Spleen (tissue), 11 donors: Measurements from ENCODE around the gene CDAN1. TPM values are rescaled to one million over a fixed set of nuclear protein-coding genes. Genes with fewer than 3 reads are reported as not detected.
"Not testable (repeated sequence)": the region's sequence is repeated elsewhere in the genome, so short reads cannot be mapped to it uniquely, and the experiment has no call there.

ENCODE experiments used
- DNase-seq: peaks from one replicate; pipeline ENCODE4 v3.0.0-alpha.2; 2020
- H3K27ac ChIP-seq, 8 donors: fragments of 200-600 bp; sonication (generic) in 7 of 8; 1 replicate in 4 of 8; 2 replicates in 4 of 8; pipeline versions ENCODE4 v1.5.0 to v1.8.0; 2016 to 2021; ENCODE audit warnings: inconsistent platforms in 4 of 8, mild to moderate bottlenecking in 4 of 8, moderate library complexity in 1 of 8
- H3K27me3 ChIP-seq, 7 donors: fragments of 200-600 bp; sonication (generic) in 6 of 7; replicated peaks in 1 of 7; 1 replicate in 4 of 7; 2 replicates in 3 of 7; pipeline versions ENCODE4 v1.5.0 to v1.8.0; 2016 to 2021; ENCODE audit warnings: inconsistent platforms in 3 of 7, mild to moderate bottlenecking in 1 of 7
- H3K36me3 ChIP-seq, 6 donors: fragments of 200-600 bp; sonication (generic) in 5 of 6; 1 replicate in 4 of 6; 2 replicates in 2 of 6; pipeline versions ENCODE4 v1.5.0 to v1.8.0; 2016 to 2021; ENCODE audit warnings: inconsistent platforms in 2 of 6
- H3K4me1 ChIP-seq, 6 donors: fragments of 200-600 bp; sonication (generic) in 5 of 6; 1 replicate in 3 of 6; 2 replicates in 3 of 6; pipeline versions ENCODE4 v1.5.0 to v1.8.0; 2016 to 2021; ENCODE audit warnings: inconsistent platforms in 3 of 6
- H3K4me3 ChIP-seq, 8 donors: fragments of 200-600 bp; sonication (generic) in 7 of 8; 1 replicate in 4 of 8; 2 replicates in 4 of 8; pipeline versions ENCODE4 v1.5.0 to v1.8.0; 2016 to 2021; ENCODE audit warnings: inconsistent platforms in 4 of 8, mild to moderate bottlenecking in 4 of 8, moderate library complexity in 2 of 8
- H3K9me3 ChIP-seq, 8 donors: fragments of 200-600 bp; sonication (generic) in 7 of 8; 1 replicate in 4 of 8; 2 replicates in 4 of 8; pipeline versions ENCODE4 v1.5.0 to v1.8.0; 2016 to 2021; ENCODE audit warnings: inconsistent platforms in 4 of 8
- POLR2A ChIP-seq, 3 donors: fragments of 450-650 bp; IDR thresholded peaks; one replicate each; pipeline ENCODE4 v1.5.1; 2017; ENCODE audit warnings: antibody characterized with exemption in 3 of 3, mild to moderate bottlenecking in 1 of 3
- POLR2AphosphoS5 ChIP-seq, 3 donors: sonication (generic); formaldehyde crosslinking; IDR thresholded peaks; one replicate each; pipeline ENCODE4 v1.5.1; 2017; ENCODE audit warnings: antibody characterized with exemption in 3 of 3
- WGBS, 5 donors: extraction: QIAGEN DNeasy Blood & Tissue Kit in 3 of 5; methylation state at CpG; one replicate each; pipeline versions ENCODE4 v1.1.5 to v1.1.7; 2013 to 2018; 5-methylcytosine and 5-hydroxymethylcytosine counted together
- intact Hi-C: fragments of 100-400 bp; cut with DNase I; formaldehyde crosslinking; loops from one replicate; pipeline ENCODE4 v1.15.0; 2023; ENCODE audit warnings: low total_unique reads
- polyA plus RNA-seq, 3 donors: library from polyadenylated mRNA; stranded (reverse); fragments of 200-250 nt; gene quantifications; one replicate each; pipeline ENCODE4 v1.2.1, GENCODE V29; 2013
- total RNA-seq, 7 donors: library from RNA; depleted of rRNA in 3 of 7; stranded (reverse); fragments of >200 nt in 3 of 7; fragmentation: NEBNext Ultra II Directional in 4 of 7; extraction: Animal tissue kit (Norgen Biotek cat#: 25700) in 4 of 7; gene quantifications; one replicate each; pipeline versions ENCODE4 v1.1.0 to v1.2.1, GENCODE V29; 2016 to 2021
- TF ChIP-seq, protein P1 (sequence below), 11 experiments: fragments of 200-600 bp in 7 of 11; fragments of 450-650 bp in 4 of 11; sonication (generic) in 4 of 11; IDR thresholded peaks in 8 of 11; conservative IDR thresholded peaks in 3 of 11; 1 replicate in 7 of 11; 2 replicates in 4 of 11; pipeline versions ENCODE4 v1.4.0 to v1.8.0; 2016 to 2021; ENCODE audit warnings: antibody characterized with exemption in 11 of 11, inconsistent platforms in 4 of 11, mild to moderate bottlenecking in 1 of 11
- donor health status: healthy with polysubstance abuse.
- donor health status: DM: no; HTN: no; CAD: no; lungs with moderate emphysema.
- donor health status: DM: no; HTN: no; CAD: no.
- donor health status: Bipolar disorder and iron deficiency.
- donor health status: healthy.
- donor health status: DM: no; HTN: no; CAD: no.
- donor health status: DM: yes; HTN: yes; CAD: no.

The CDAN1 gene
- total and polyA plus RNA-seq, 10 donors, result 7.5 to 21.6 (median 14.4) TPM

DNA sequence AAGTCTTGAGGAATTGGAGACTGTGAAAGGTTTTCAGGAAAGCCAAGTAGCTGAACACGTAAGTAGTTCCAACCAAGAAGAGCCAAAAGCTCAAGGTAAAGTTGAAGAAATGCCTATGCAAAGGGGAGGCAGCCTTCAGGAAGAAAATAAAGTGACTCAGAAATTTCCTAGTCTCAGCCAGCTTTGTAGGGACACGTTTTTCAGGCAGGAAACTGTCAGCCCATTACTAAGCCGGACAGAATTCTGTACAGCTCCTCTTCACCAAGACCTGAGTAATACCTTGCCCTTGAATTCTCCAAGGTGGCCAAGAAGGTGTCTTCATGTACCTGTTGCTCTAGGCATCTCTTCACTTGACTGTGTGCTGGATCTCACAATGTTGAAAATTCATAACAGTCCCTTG is 48.6 kb downstream of the CDAN1 start:
- DNase-seq, result no peak
- Histone ChIP-seq H3K9me3 (no peaks in the 10 kb centered on the region), H3K36me3 (peaks cover 0 to 93% (median 19%) of the 10 kb centered on the region in 6 donors), H3K4me1 (no peaks in the 10 kb centered on the region), H3K4me3 (no peak overlapping the region), H3K27me3 (no peaks in the 10 kb centered on the region), H3K27ac (no peak overlapping the region)
- 82 to 88% (median 84%) methylated on average over 3 of the region's 3 CpGs for WGBS, 5 donors
- intact Hi-C loops, result no loop called here
- TF ChIP-seq POLR2AphosphoS5 (IDR thresholded peaks at IDR 0.05), result no peak
- TF ChIP-seq, protein P1, sequence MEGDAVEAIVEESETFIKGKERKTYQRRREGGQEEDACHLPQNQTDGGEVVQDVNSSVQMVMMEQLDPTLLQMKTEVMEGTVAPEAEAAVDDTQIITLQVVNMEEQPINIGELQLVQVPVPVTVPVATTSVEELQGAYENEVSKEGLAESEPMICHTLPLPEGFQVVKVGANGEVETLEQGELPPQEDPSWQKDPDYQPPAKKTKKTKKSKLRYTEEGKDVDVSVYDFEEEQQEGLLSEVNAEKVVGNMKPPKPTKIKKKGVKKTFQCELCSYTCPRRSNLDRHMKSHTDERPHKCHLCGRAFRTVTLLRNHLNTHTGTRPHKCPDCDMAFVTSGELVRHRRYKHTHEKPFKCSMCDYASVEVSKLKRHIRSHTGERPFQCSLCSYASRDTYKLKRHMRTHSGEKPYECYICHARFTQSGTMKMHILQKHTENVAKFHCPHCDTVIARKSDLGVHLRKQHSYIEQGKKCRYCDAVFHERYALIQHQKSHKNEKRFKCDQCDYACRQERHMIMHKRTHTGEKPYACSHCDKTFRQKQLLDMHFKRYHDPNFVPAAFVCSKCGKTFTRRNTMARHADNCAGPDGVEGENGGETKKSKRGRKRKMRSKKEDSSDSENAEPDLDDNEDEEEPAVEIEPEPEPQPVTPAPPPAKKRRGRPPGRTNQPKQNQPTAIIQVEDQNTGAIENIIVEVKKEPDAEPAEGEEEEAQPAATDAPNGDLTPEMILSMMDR (IDR thresholded peaks at IDR 0.05 in 8 of 11, conservative IDR thresholded peaks at IDR 0.05 in 3 of 11), result no peak
- TF ChIP-seq POLR2A (IDR thresholded peaks at IDR 0.05), result no peak

DNA sequence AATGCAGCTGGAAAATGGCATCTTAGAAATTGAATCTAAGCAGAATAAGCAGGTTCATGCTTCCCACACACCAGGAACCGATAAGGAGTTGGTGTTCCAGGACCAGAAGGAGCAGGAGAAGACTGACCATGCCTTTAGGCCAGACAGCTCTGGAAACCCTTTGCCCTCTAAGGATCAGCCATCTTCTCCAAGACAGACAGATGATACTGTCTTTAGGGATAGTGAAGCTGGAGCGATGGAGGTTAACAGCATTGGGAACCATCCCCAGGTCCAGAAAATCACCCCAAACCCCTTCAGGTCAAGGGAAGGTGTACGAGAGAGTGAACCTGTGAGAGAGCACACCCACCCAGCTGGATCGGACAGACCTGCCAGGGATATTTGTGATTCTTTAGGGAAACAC is 49.2 kb downstream of the CDAN1 start:
- H3K36me3 ChIP-seq, result peaks cover 0 to 93% (median 23%) of the 10 kb centered on the region in 6 donors

DNA sequence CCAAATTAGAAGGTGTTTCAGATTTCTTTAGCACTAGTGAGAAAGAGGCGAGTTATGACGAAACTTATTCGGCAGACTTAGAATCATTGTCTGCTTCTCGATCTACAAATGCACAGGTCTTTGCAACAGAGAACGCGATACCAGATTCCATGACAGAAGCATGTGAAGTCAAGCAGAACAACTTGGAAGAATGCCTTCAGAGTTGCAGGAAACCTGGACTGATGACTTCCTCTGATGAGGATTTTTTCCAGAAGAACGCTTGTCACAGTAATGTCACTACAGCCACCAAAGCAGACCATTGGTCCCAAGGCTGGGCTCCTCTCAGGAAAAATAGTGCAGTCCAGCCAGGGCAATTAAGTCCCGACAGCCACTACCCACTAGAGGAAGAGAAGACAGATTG is 50.6 kb downstream of the CDAN1 start:
- intact Hi-C loops, result no loop called here
- Histone ChIP-seq H3K4me1 (no peaks in the 10 kb centered on the region), H3K4me3 (no peak overlapping the region), H3K27ac (no peak overlapping the region), H3K27me3 (no peaks in the 10 kb centered on the region), H3K36me3 (peaks cover 0 to 93% (median 37%) of the 10 kb centered on the region in 6 donors), H3K9me3 (no peaks in the 10 kb centered on the region)
- DNase-seq, result no peak
- WGBS, 5 donors, result 91 to 98% (median 95%) methylated on average over 8 of the region's 8 CpGs
- TF ChIP-seq POLR2A (IDR thresholded peaks at IDR 0.05), result no peak
- no peak for TF ChIP-seq POLR2AphosphoS5 (IDR thresholded peaks at IDR 0.05)
- TF ChIP-seq, protein P1 (IDR thresholded peaks at IDR 0.05 in 8 of 11, conservative IDR thresholded peaks at IDR 0.05 in 3 of 11), result no peak

More for the DNA sequence above, 49.2 kb downstream of the CDAN1 start:
- TF ChIP-seq POLR2AphosphoS5 (IDR thresholded peaks at IDR 0.05) (no peak), POLR2A (IDR thresholded peaks at IDR 0.05) (no peak)
- TF ChIP-seq, protein P1 (IDR thresholded peaks at IDR 0.05 in 8 of 11, conservative IDR thresholded peaks at IDR 0.05 in 3 of 11), result no peak
- no peaks in the 10 kb centered on the region for H3K4me1 ChIP-seq
- H3K4me3 ChIP-seq, result no peak overlapping the region
- H3K27me3 ChIP-seq, result no peaks in the 10 kb centered on the region
- no peaks in the 10 kb centered on the region for H3K9me3 ChIP-seq
- H3K27ac ChIP-seq, result no peak overlapping the region
- WGBS, 5 donors, result 94 to 98% (median 94%) methylated on average over 4 of the region's 4 CpGs
- DNase-seq, result no peak
- intact Hi-C loops, result no loop called here

DNA sequence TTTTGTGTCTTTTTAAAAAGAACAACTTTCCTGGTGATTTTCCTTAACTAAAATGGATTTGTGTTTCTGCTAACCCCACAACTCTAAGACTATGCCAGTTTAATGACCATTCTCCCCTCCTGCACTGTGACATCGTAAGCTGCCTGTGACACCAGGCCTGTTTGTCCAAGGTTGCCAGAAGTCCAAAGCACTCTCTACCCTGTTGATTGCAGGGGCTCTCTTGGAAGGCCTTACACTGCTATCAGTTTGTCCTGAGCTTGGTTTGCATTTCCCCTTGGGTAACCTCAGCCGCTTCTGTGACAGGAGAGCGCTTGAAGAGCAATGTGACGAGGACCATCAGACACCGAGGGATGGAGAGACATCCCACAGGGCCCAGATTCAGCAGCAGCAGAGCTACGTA is 55.8 kb downstream of the CDAN1 start:
- WGBS, 5 donors, result 91 to 97% (median 93%) methylated on average over 6 of the region's 6 CpGs

DNA sequence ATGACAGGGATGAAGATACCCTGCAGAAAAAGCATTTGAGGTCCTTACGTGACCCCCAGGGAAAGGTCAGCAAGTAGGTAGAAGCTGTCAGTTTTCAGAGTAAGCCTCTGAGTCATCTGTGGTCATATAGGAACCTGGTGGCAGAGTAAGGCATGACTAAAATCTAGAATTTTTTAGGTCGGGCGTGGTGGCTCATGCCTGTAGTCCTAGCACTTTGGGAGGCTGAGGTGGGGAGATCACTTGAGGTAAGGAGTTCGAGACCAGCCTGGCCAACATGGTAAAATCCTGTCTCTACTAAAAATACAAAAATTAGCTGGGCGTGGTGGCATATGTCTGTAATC is 56.8 kb downstream of the CDAN1 start:
- H3K4me1 ChIP-seq, H3K27me3 ChIP-seq, H3K4me3 ChIP-seq, H3K27ac ChIP-seq, intact Hi-C loops, H3K9me3 ChIP-seq, DNase-seq: not testable (repeated sequence)
- peaks cover 4 to 100% (median 59%) of the 10 kb centered on the region in 6 donors for H3K36me3 ChIP-seq
- WGBS, 5 donors, result 76 to 87% (median 78%) methylated on average over 5 of the region's 5 CpGs

More for the DNA sequence above, 55.8 kb downstream of the CDAN1 start:
- Histone ChIP-seq H3K9me3 (no peaks in the 10 kb centered on the region), H3K36me3 (peaks cover 0 to 100% (median 56%) of the 10 kb centered on the region in 6 donors), H3K4me3 (no peak overlapping the region), H3K27me3 (no peaks in the 10 kb centered on the region), H3K27ac (no peak overlapping the region), H3K4me1 (no peaks in the 10 kb centered on the region)
- no peak for TF ChIP-seq POLR2A (IDR thresholded peaks at IDR 0.05)
- TF ChIP-seq POLR2AphosphoS5 (IDR thresholded peaks at IDR 0.05), result no peak
- TF ChIP-seq, protein P1 (IDR thresholded peaks at IDR 0.05 in 8 of 11, conservative IDR thresholded peaks at IDR 0.05 in 3 of 11), result no peak
- no peak for DNase-seq
- intact Hi-C loops, result no loop called here
